Transverse colon (tissue), 4 donors: ENCODE measurements around the gene TCF21. TPM values are rescaled to one million over a fixed set of nuclear protein-coding genes. Genes with fewer than 3 reads are reported as not detected.
"Not testable (repeated sequence)": the region's sequence is repeated elsewhere in the genome, so short reads cannot be mapped to it uniquely, and the experiment has no call there.

ENCODE experiments used
- DNase-seq: peaks from one replicate; pipeline ENCODE4 v3.0.0-alpha.2; 2019
- H3K27ac ChIP-seq, 4 donors: fragments of 200-600 bp; sonication (generic); 2 replicates each; pipeline ENCODE4 v1.5.1; 2016 to 2018; ENCODE audit warnings: inconsistent platforms in 4 of 4
- H3K27me3 ChIP-seq: fragments of 200-600 bp; sonication (generic); 2 replicates; pipeline ENCODE4 v1.5.1; 2017; ENCODE audit warnings: inconsistent platforms
- H3K36me3 ChIP-seq, 4 donors: fragments of 200-600 bp; sonication (generic); 2 replicates each; pipeline ENCODE4 v1.5.1; 2017 to 2019; ENCODE audit warnings: inconsistent platforms in 4 of 4
- H3K4me1 ChIP-seq, 4 donors: fragments of 200-600 bp; sonication (generic); 2 replicates each; pipeline ENCODE4 v1.5.1; 2017 to 2020; ENCODE audit warnings: inconsistent platforms in 4 of 4
- H3K4me3 ChIP-seq, 4 donors: fragments of 200-600 bp; sonication (generic); 1 replicate in 1 of 4; 2 replicates in 3 of 4; pipeline versions ENCODE4 v1.5.1 to v1.6.1; 2017 to 2019; ENCODE audit warnings: inconsistent platforms in 4 of 4
- H3K9me3 ChIP-seq, 2 donors: fragments of 200-600 bp; sonication (generic); 2 replicates each; pipeline ENCODE4 v1.5.1; 2017 to 2019; ENCODE audit warnings: inconsistent platforms in 2 of 2
- EP300 ChIP-seq: sonication (generic); formaldehyde crosslinking; IDR thresholded peaks from one replicate; pipeline ENCODE4 v1.6.1; 2017; ENCODE audit warnings: antibody characterized with exemption, low read depth
- POLR2A ChIP-seq: fragments of 450-650 bp; IDR thresholded peaks from one replicate; pipeline ENCODE4 v1.6.1; 2016; ENCODE audit warnings: antibody characterized with exemption, mild to moderate bottlenecking, moderate library complexity
- POLR2AphosphoS5 ChIP-seq, 3 donors: sonication (generic); formaldehyde crosslinking; IDR thresholded peaks; one replicate each; pipeline ENCODE4 v1.6.1; 2016; ENCODE audit warnings: antibody characterized with exemption in 3 of 3
- WGBS, 2 donors: methylation state at CpG; one replicate each; pipeline ENCODE4 v1.1.5; 2018; ENCODE audit warnings: low coverage in 1 of 2; 5-methylcytosine and 5-hydroxymethylcytosine counted together
- in situ Hi-C, 4 donors: fragments of 200-750 bp; cut with MboI; loops; one replicate each; pipeline versions ENCODE4 v1.15.0 to v1.15.1; 2017; ENCODE audit warnings: low sequenced_read_pairs in 3 of 4, low pct_ligation_motif_present in 1 of 4, low pct_unique_long_range_greater_than_20kb in 1 of 4
- intact Hi-C: fragments of 100-400 bp; cut with DNase I; formaldehyde crosslinking; loops from one replicate; pipeline ENCODE4 v1.15.1; 2023; ENCODE audit warnings: low total_unique reads
- total RNA-seq, 4 donors: library from RNA; depleted of rRNA; stranded (reverse); fragments of >200 nt; gene quantifications; one replicate each; pipeline ENCODE4 v1.1.0, GENCODE V29; 2016
- TF ChIP-seq, protein P1 (sequence below), 5 experiments: fragments of 200-600 bp in 3 of 5; fragments of 450-650 bp in 2 of 5; sonication (generic) in 3 of 5; IDR thresholded peaks; 1 replicate in 2 of 5; 2 replicates in 3 of 5; pipeline ENCODE4 v1.5.1; 2016 to 2017; ENCODE audit warnings: antibody characterized with exemption in 5 of 5, inconsistent platforms in 3 of 5, mild to moderate bottlenecking in 2 of 5, moderate library complexity in 1 of 5

Gene TCF21
- total RNA-seq, 4 donors from 2014 or later: 6.0 to 13.0 (median 8.9) TPM

DNA sequence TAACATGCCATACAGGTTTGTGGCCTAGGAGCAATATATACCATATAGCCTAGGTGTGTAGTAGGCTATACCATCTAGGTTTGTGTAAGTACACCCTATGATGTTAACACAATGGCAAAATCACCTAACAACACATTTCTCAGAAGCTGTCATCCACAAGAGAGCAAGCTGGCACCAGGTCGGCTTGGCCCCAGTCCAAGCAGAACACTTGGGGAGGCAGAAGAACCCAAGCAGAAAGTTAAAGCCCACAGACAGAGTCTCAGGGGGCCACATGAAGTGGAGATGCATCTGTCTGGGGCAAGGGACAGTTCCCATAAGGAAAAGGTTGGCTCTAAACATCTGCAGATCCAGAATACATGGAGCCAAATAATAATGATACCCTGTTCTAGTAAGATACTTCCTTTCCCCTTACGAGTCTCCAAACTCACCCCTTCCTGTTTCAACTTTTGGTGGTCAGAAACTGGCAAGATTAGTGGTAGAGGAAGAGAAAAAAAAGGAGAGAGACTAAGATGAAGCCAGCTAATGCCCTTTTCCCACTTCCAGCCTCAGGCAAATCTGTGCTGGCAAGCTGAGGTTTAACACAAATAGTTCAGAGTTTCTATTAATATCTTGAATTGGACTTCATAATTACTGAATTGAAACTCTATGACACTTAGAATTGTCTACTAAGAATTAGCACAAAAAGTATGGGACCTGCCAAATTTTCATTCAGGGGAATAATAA, 29.5 kb downstream of the TCF21 start:
- Histone ChIP-seq H3K4me1 (peaks cover 0 to 4% (median 0%) of the 10 kb centered on the region in 4 donors), H3K36me3 (no peaks in the 10 kb centered on the region), H3K27ac (no peak overlapping the region), H3K27me3 (peaks cover 3% of the 10 kb centered on the region), H3K4me3 (no peak overlapping the region), H3K9me3 (no peaks in the 10 kb centered on the region)
- 69% methylated on average over 2 of the region's 2 CpGs; no CpG with 5 or more reads in 1 of the 2 donors for whole genome bisulfite sequencing, 2 donors
- no peak for DNase-seq
- intact Hi-C loops (no loop called here), in situ Hi-C loops (loop anchor here (5.0 to 25.0 kb wide), 4 partner anchors 341 to 731 kb away; no protein-coding TSS in a partner anchor)
- TF ChIP-seq, protein P1, sequence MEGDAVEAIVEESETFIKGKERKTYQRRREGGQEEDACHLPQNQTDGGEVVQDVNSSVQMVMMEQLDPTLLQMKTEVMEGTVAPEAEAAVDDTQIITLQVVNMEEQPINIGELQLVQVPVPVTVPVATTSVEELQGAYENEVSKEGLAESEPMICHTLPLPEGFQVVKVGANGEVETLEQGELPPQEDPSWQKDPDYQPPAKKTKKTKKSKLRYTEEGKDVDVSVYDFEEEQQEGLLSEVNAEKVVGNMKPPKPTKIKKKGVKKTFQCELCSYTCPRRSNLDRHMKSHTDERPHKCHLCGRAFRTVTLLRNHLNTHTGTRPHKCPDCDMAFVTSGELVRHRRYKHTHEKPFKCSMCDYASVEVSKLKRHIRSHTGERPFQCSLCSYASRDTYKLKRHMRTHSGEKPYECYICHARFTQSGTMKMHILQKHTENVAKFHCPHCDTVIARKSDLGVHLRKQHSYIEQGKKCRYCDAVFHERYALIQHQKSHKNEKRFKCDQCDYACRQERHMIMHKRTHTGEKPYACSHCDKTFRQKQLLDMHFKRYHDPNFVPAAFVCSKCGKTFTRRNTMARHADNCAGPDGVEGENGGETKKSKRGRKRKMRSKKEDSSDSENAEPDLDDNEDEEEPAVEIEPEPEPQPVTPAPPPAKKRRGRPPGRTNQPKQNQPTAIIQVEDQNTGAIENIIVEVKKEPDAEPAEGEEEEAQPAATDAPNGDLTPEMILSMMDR (IDR thresholded peaks at IDR 0.05): no peak
- TF ChIP-seq POLR2A (no peak), EP300 (no peak), POLR2AphosphoS5 (IDR thresholded peaks at IDR 0.05) (no peak)

DNA sequence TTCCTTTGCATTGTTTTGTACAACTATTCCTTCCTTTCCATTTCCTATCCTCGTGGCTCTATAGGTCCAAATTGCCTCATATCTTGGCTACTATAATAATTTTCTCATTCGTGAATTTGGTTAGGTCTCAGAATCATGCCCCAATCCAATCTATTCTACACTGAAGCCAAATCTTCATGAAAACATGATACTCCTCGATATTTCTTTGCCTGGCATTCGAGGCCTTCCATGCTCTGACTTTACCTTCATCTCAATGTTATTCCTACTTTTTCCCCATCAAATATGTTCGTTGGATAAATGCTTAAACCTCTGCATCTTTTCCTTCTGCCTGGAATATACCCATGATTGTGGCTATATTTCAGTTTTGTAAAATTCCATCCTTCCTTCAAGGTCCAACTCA, 30.4 kb downstream of the TCF21 start:
- no peaks in the 10 kb centered on the region for H3K9me3 ChIP-seq
- intact Hi-C loops (no loop called here), in situ Hi-C loops (loop anchor here (5.0 to 25.0 kb wide), 4 partner anchors 342 to 732 kb away; no protein-coding TSS in a partner anchor)
- no peak overlapping the region for H3K4me3 ChIP-seq
- no peak overlapping the region for H3K27ac ChIP-seq
- peaks cover 0 to 4% (median 0%) of the 10 kb centered on the region in 4 donors for H3K4me1 ChIP-seq
- 78 to 86% methylated on average over 5 of the region's 5 CpGs for WGBS, 2 donors
- TF ChIP-seq, protein P1 (IDR thresholded peaks at IDR 0.05): no peak
- no peak for TF ChIP-seq POLR2A
- no peak for TF ChIP-seq POLR2AphosphoS5 (IDR thresholded peaks at IDR 0.05)
- no peak for TF ChIP-seq EP300
- H3K36me3 ChIP-seq: no peaks in the 10 kb centered on the region
- no peak for DNase-seq
- no peaks in the 10 kb centered on the region for H3K27me3 ChIP-seq

DNA sequence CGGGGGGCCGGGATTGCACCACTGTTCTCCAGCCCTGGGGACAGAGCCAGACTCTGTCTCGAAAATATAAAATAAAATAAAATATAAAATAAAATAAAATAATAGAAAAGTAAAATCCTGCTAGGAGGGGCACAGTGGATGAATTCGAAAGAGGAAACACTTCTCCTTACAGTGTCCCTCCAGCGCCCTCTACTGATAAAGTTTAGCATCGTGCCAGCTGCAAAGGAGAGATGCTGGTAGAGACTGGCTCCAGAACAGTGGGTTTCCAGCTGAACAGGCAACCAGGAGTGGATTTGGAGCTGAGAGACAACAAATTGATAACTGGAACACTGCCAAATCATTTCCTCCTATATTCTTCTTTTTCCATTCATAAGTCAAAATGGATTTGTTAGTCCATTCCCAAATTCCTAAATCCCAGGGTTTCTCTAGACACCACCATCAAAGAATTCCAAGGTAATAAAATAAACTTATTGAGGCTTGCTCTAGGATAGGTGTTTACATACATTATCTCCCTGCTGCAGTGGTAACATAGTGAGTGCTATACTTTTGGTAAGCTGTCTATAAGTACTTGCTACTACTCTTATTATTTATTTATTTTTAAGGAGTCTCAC, 32.4 kb downstream of the TCF21 start:
- H3K27me3 ChIP-seq: peaks cover 6% of the 10 kb centered on the region
- in situ Hi-C loops: loop anchor here in 3 of 4 donors (5.0 to 25.0 kb wide), 5 partner anchors 143 to 734 kb away; no protein-coding TSS in a partner anchor
- no peaks in the 10 kb centered on the region for H3K9me3 ChIP-seq
- TF ChIP-seq, protein P1 (IDR thresholded peaks at IDR 0.05): peak; percentile 60 to 86 (median 80)
- no peak for TF ChIP-seq POLR2AphosphoS5 (IDR thresholded peaks at IDR 0.05)
- no peak overlapping the region for H3K27ac ChIP-seq
- H3K4me3 ChIP-seq: peak overlapping the region in 1 of 4 donors; percentile 25
- H3K36me3 ChIP-seq: no peaks in the 10 kb centered on the region
- peak; percentile 85 for DNase-seq
- peaks cover 0 to 4% (median 0%) of the 10 kb centered on the region in 4 donors for H3K4me1 ChIP-seq
- intact Hi-C loops: loop anchor here (5.0 to 10.0 kb wide), 2 partner anchors 143 to 176 kb away; no protein-coding TSS in a partner anchor
- 0 to 21% methylated on average over 1 to 6 of the region's 6 CpGs for WGBS, 2 donors

DNA sequence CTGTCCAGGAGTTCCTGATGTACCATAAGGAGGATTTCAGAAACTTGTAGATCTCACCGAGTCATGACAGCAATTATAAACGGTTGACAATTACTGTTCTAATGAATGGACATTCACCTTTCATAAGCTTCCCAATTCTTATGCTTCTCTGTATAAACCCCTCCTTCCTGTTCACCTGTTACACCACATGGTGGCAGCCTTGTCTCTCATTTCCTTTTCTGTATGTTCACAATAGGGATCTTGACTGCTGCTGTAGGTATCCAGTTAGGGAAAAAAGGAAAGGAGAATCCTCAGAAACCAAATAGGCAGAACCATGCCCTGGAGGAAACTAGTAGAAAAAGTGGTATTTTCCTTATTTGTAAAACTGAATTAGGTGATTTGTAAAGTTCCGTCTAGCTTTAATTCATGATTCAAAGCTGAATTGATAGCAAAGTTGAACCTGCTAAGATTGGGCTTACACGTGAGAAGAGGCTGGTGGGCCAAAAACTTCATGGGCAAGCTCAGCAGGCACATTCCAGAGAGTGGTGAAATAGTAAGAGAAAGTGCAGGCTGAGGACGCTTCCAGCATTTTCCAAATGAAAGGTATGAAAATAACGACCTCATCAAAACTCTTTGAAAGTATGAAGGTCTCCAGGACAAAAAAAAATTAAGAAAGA, 35.2 kb downstream of the TCF21 start:
- in situ Hi-C loops: loop anchor here in 3 of 4 donors (5.0 to 25.0 kb wide), 5 partner anchors 141 to 737 kb away; no protein-coding TSS in a partner anchor

DNA sequence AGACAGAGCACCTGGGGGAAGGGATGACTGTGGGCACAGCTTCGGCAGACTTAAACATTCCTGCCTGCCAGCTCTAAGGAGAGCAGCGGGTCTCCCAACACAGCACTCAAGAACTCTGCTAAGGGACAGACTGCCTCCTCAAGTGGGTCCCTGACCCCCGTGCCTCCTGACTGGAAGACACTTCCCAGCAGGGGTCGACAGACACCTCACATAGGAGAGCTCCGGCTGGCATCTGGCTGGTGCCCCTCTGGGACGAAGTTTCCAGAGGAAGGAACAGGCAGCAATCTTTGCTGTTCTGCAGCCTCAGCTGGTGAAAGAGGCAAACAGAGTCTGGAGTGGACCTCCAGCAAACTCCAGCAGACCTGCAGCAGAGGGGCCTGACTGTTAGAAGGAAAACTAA, 42.3 kb downstream of the TCF21 start:
- H3K9me3 ChIP-seq, intact Hi-C loops, H3K36me3 ChIP-seq, H3K4me1 ChIP-seq, H3K27ac ChIP-seq, H3K27me3 ChIP-seq, H3K4me3 ChIP-seq, DNase-seq: not testable (repeated sequence)
- 97 to 100% methylated on average over 1 to 6 of the region's 6 CpGs for WGBS, 2 donors
- in situ Hi-C loops: loop anchor here in 1 of 4 donors (10.0 kb wide), 1 partner anchor 134 kb away; no protein-coding TSS in a partner anchor

More for the DNA sequence above, 35.2 kb downstream of the TCF21 start:
- H3K27ac ChIP-seq: no peak overlapping the region
- no peaks in the 10 kb centered on the region for H3K9me3 ChIP-seq
- DNase-seq: peak; percentile 67
- peaks cover 9% of the 10 kb centered on the region for H3K27me3 ChIP-seq
- no peak overlapping the region for H3K4me3 ChIP-seq
- H3K36me3 ChIP-seq: no peaks in the 10 kb centered on the region
- TF ChIP-seq, protein P1 (IDR thresholded peaks at IDR 0.05): peak; percentile 81 to 87 (median 81)
- TF ChIP-seq EP300: no peak
- WGBS, 2 donors: 37 to 44% methylated on average over 6 of the region's 6 CpGs
- intact Hi-C loops: loop anchor here (5.0 to 10.0 kb wide), 2 partner anchors 141 to 173 kb away; no protein-coding TSS in a partner anchor
- peaks cover 0 to 4% (median 0%) of the 10 kb centered on the region in 4 donors for H3K4me1 ChIP-seq

DNA sequence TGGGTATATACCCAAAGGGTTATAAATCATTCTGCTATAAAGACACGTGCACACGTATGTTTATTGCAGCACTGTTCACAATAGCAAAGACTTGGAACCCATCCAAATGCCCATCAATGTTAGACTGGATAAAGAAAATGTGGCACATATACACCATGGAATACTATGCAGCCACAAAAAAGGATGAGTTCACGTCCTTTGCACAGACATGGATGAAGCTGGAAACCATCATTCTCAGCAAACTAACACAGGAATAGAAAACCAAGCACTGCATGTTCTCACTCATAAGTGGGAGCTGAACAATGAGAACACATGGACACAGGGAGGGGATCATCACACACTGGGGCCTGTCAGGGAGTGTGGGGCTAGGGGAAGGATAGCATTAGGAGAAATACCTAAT, 47.4 kb downstream of the TCF21 start:
- intact Hi-C loops, DNase-seq, H3K27me3 ChIP-seq, H3K4me1 ChIP-seq, H3K9me3 ChIP-seq, H3K27ac ChIP-seq, H3K4me3 ChIP-seq, H3K36me3 ChIP-seq: not testable (repeated sequence)
- WGBS, 2 donors: 63 to 66% methylated on average over 3 of the region's 3 CpGs
- in situ Hi-C loops: loop anchor here in 1 of 4 donors (10.0 kb wide), 1 partner anchor 128 kb away; no protein-coding TSS in a partner anchor
